ENCODE results near the gene FBXO31. TPM values are rescaled to one million over a fixed set of nuclear protein-coding genes. Genes with fewer than 3 reads are reported as not detected.

The FBXO31 gene
- total and polyA plus RNA-seq, 10 of the 15 experiments (the other 5 are each of a cell fraction or from before 2014, with no cell fraction given): 0.19 to 33.1 (median 10.3) TPM

GRCh38 chr16:87410530-87410929 is 27.0 kb upstream of the FBXO31 start:
- in situ Hi-C loops (cut with MboI) (no loop called here), intact Hi-C loops (cut with micrococcal nuclease; ENCODE audit: unreplicated experiment) (no loop called here)
- no peak overlapping the region for H2AFZ ChIP-seq (ENCODE audit: control insufficient read depth, low read depth, low read length)
- ATAC-seq (no peak), FAIRE-seq (no peak), DNase-seq (ENCODE audit: low read depth, low spot score) (no peak)
- H3K4me3 ChIP-seq: no peak overlapping the region
- no peaks in the 10 kb centered on the region for H3K36me3 ChIP-seq (ENCODE audit: control insufficient read depth in 2 of 2, insufficient read depth in 2 of 2, low read length in 1 of 2)
- no peaks in the 10 kb centered on the region; the same call in 2 of the 3 replicates for H3K9me3 ChIP-seq (replicated peaks; ENCODE audit: control insufficient read depth, insufficient read depth, low read length)
- TF ChIP-seq ZNF207 (IDR thresholded peaks at IDR 0.05; ENCODE audit: borderline replicate concordance) (no peak), SRF (IDR thresholded peaks at IDR 0.05; ENCODE audit: low read depth in 2 of 2, low read length in 2 of 2) (no peak), CHD2 (IDR thresholded peaks at IDR 0.05; ENCODE audit: borderline replicate concordance, low read depth, low read length) (no peak), ZNF274 (IDR thresholded peaks at IDR 0.05; ENCODE audit: insufficient read depth, insufficient read length) (no peak), SMAD5 (IDR thresholded peaks at IDR 0.05; ENCODE audit: low read depth) (no peak), GATAD2B (conservative IDR thresholded peaks at IDR 0.05; ENCODE audit: low read depth) (no peak), KLF5 (IDR thresholded peaks at IDR 0.05; ENCODE audit: partially characterized antibody) (no peak), ETV6 (conservative IDR thresholded peaks at IDR 0.05 in 1 of 2, IDR thresholded peaks at IDR 0.05 in 1 of 2; ENCODE audit: borderline replicate concordance in 1 of 2, low read depth in 1 of 2) (no peak)
- ChIA-PET CTCF (no interaction called here), SMC1A (ENCODE audit: uncharacterized antibody, unreplicated experiment) (no interaction called here), RAD21 (ENCODE audit: unreplicated experiment) (no interaction called here), POLR2A (no interaction called here)
- H4K20me1 ChIP-seq (ENCODE audit: control insufficient read depth, insufficient read depth): no peaks in the 10 kb centered on the region; the same call in none of the 2 replicates
- BruUV-seq (replicated peaks): no TSS peak
- no peaks in the 10 kb centered on the region for H3K79me2 ChIP-seq (ENCODE audit: control insufficient read depth, insufficient read depth, low read length)
- peaks cover 11% of the 10 kb centered on the region for H3K4me1 ChIP-seq (ENCODE audit: control insufficient read depth, insufficient read depth, low read length)
- 92% methylated on average over 11 of the region's 11 CpGs for WGBS (ENCODE audit: insufficient coverage, insufficient replicate concordance, low lambda C conversion rate, missing lambda C conversion rate)
- H3K9ac ChIP-seq (ENCODE audit: control insufficient read depth, insufficient read depth, low read length): no peak overlapping the region
- peaks cover 0 to 5% of the 10 kb centered on the region in 2 experiments; a peak in 2 of 4 replicates for H3K27me3 ChIP-seq (replicated peaks in 1 of 2; ENCODE audit: control insufficient read depth in 2 of 2, insufficient read depth in 2 of 2, low read length in 1 of 2)
- no peak overlapping the region for H3K27ac ChIP-seq (ENCODE audit: control insufficient read depth, insufficient read depth)
- no peak overlapping the region for H3K4me2 ChIP-seq (ENCODE audit: control insufficient read depth, insufficient read depth)

GRCh38 chr16:87409781-87410180 is 26.2 kb upstream of the FBXO31 start:
- Histone ChIP-seq H3K9ac (ENCODE audit: control insufficient read depth, insufficient read depth, low read length) (no peak overlapping the region), H3K4me1 (ENCODE audit: control insufficient read depth, insufficient read depth, low read length) (peaks cover 11% of the 10 kb centered on the region), H3K27me3 (replicated peaks in 1 of 2; ENCODE audit: control insufficient read depth in 2 of 2, insufficient read depth in 2 of 2, low read length in 1 of 2) (peaks cover 0 to 5% of the 10 kb centered on the region in 2 experiments; a peak in 2 of 4 replicates), H2AFZ (ENCODE audit: control insufficient read depth, low read depth, low read length) (no peak overlapping the region), H3K36me3 (ENCODE audit: control insufficient read depth in 2 of 2, insufficient read depth in 2 of 2, low read length in 1 of 2) (no peaks in the 10 kb centered on the region), H3K9me3 (replicated peaks; ENCODE audit: control insufficient read depth, insufficient read depth, low read length) (no peaks in the 10 kb centered on the region; the same call in 2 of the 3 replicates), H3K4me2 (ENCODE audit: control insufficient read depth, insufficient read depth) (no peak overlapping the region), H3K79me2 (ENCODE audit: control insufficient read depth, insufficient read depth, low read length) (no peaks in the 10 kb centered on the region), H3K4me3 (no peak overlapping the region), H4K20me1 (ENCODE audit: control insufficient read depth, insufficient read depth) (no peaks in the 10 kb centered on the region; the same call in none of the 2 replicates), H3K27ac (ENCODE audit: control insufficient read depth, insufficient read depth) (no peak overlapping the region)
- intact Hi-C loops (cut with micrococcal nuclease; ENCODE audit: unreplicated experiment): no loop called here
- in situ Hi-C loops (cut with MboI): no loop called here
- no TSS peak for BruUV-seq (replicated peaks)
- ChIA-PET SMC1A (ENCODE audit: uncharacterized antibody, unreplicated experiment) (no interaction called here), POLR2A (no interaction called here), CTCF (no interaction called here), RAD21 (ENCODE audit: unreplicated experiment) (no interaction called here)
- ATAC-seq (no peak), FAIRE-seq (no peak), DNase-seq (ENCODE audit: low read depth, low spot score) (no peak)
- WGBS (ENCODE audit: insufficient coverage, insufficient replicate concordance, low lambda C conversion rate, missing lambda C conversion rate): 94% methylated on average over 13 of the region's 13 CpGs
- TF ChIP-seq CBX3 (IDR thresholded peaks at IDR 0.05; ENCODE audit: borderline replicate concordance, low read depth) (no peak), ZNF622 (IDR thresholded peaks at IDR 0.05) (no peak), HDAC6 (IDR thresholded peaks at IDR 0.05; ENCODE audit: unreplicated experiment) (no peak), RFX5 (IDR thresholded peaks at IDR 0.05; ENCODE audit: low read depth, low read length) (no peak), BCL3 (IDR thresholded peaks at IDR 0.05; ENCODE audit: borderline replicate concordance, insufficient read depth, low read depth, low read length, poor library complexity, severe bottlenecking) (no peak), IRF4 (IDR thresholded peaks at IDR 0.05; ENCODE audit: low read depth, low read length) (no peak), NR2C2 (IDR thresholded peaks at IDR 0.05; ENCODE audit: borderline replicate concordance, control insufficient read depth, insufficient read length, low read depth) (no peak), PBX3 (IDR thresholded peaks at IDR 0.05; ENCODE audit: insufficient replicate concordance, low read depth, low read length) (no peak)
